NOMO-1 (cell line): Measurements from ENCODE around the gene TMEM126A.
"Not testable (repeated sequence)": the region's sequence is repeated elsewhere in the genome, so short reads cannot be mapped to it uniquely, and the experiment has no call there.

ENCODE experiments used
- DNase-seq, 2 experiments: peaks; one replicate each; lab custom pipeline; 2025; ENCODE audit not compliant: unreplicated experiment in 2 of 2; lab: John Stamatoyannopoulos, UW

Gene TMEM126A

GRCh38 chr11:85656777-85657176 lies 9.0 kb downstream of the TMEM126A start:
- DNase-seq = no peak

- DNase-seq = no peak
Observed at GRCh38 chr11:85658180-85658579, 10.4 kb downstream of the TMEM126A start.

- DNase-seq = no peak
Observed at GRCh38 chr11:85661972-85662664, 14.4 kb downstream of the TMEM126A start.

- DNase-seq = peak in 1 of 2 experiments; percentile 10
Observed at GRCh38 chr11:85663080-85663752, 15.4 kb downstream of the TMEM126A start.

GRCh38 chr11:85663753-85664614 lies 16.2 kb downstream of the TMEM126A start:
- DNase-seq = peak; percentile 76 to 85

GRCh38 chr11:85664615-85665481 lies 17.1 kb downstream of the TMEM126A start, which contains the start of gene CREBZF:
Gene CREBZF, minus strand, starts transcription at chr11:85665129. Its CDS starts 254 bp downstream, at chr11:85664875.
- peak; percentile 85 to 95 for DNase-seq

- no peak for DNase-seq
Observed at GRCh38 chr11:85665733-85666132, 18.0 kb downstream of the TMEM126A start.

GRCh38 chr11:85666687-85667086 lies 18.9 kb downstream of the TMEM126A start:
- DNase-seq = no peak

GRCh38 chr11:85668157-85668556 lies 20.4 kb downstream of the TMEM126A start:
- DNase-seq = no peak

- not testable (repeated sequence) for DNase-seq
Observed at GRCh38 chr11:85670949-85671663, 23.3 kb downstream of the TMEM126A start.

GRCh38 chr11:85672105-85672902 lies 24.5 kb downstream of the TMEM126A start:
- DNase-seq = no peak

GRCh38 chr11:85673393-85673792 lies 25.6 kb downstream of the TMEM126A start:
- DNase-seq = no peak

GRCh38 chr11:85679576-85679975 lies 31.8 kb downstream of the TMEM126A start:
- DNase-seq = no peak

- DNase-seq = no peak
Observed at GRCh38 chr11:85680897-85681296, 33.1 kb downstream of the TMEM126A start.

- no peak for DNase-seq
Observed at GRCh38 chr11:85682330-85683305, 34.9 kb downstream of the TMEM126A start.

- no peak for DNase-seq
Observed at GRCh38 chr11:85685125-85685819, 37.5 kb downstream of the TMEM126A start.

- no peak for DNase-seq
Observed at GRCh38 chr11:85685820-85686459, 38.2 kb downstream of the TMEM126A start, which contains the start of gene CCDC89. Gene CCDC89, minus strand, starts transcription at chr11:85686195. Its CDS starts 65 bp downstream, at chr11:85686130.
